Neural progenitor cell (in vitro differentiated cells): ENCODE results near the gene TSSK2. TPM values are rescaled to one million over a fixed set of nuclear protein-coding genes. Genes with fewer than 3 reads are reported as not detected.

Experiments
- DNase-seq: peaks from one replicate; pipeline ENCODE4 v3.0.0-alpha.2; 2016; ENCODE audit warnings: low spot score
- H2AFZ ChIP-seq: fragments of 200-600 bp; sonication (generic); replicated peaks from 2 replicates; pipeline ENCODE4 v1.6.1; 2016; ENCODE audit warnings: antibody characterized with exemption
- H3F3A ChIP-seq: fragments of 200-600 bp; sonication (generic); 2 replicates; pipeline ENCODE4 v1.6.1; 2016; ENCODE audit warnings: antibody characterized with exemption, low read depth
- H3K27ac ChIP-seq: fragments of 200-600 bp; sonication (generic); 2 replicates; pipeline ENCODE4 v1.5.1; 2016; ENCODE audit warnings: mild to moderate bottlenecking
- H3K27me3 ChIP-seq: fragments of 200-600 bp; sonication (generic); 2 replicates; pipeline ENCODE4 v1.6.1; 2016; ENCODE audit warnings: mild to moderate bottlenecking, moderate library complexity
- H3K36me3 ChIP-seq: fragments of 200-600 bp; sonication (generic); 2 replicates; pipeline ENCODE4 v1.5.1; 2016
- H3K4me1 ChIP-seq: fragments of 200-600 bp; sonication (generic); 2 replicates; pipeline ENCODE4 v1.6.1; 2016; ENCODE audit warnings: mixed run types
- H3K4me2 ChIP-seq: fragments of 200-600 bp; sonication (generic); 2 replicates; pipeline ENCODE4 v1.6.1; 2016
- H3K4me3 ChIP-seq: fragments of 200-600 bp; sonication (generic); 2 replicates; pipeline ENCODE4 v1.5.1; 2016
- H3K79me2 ChIP-seq: fragments of 200-600 bp; sonication (generic); 2 replicates; pipeline ENCODE4 v1.6.1; 2016; ENCODE audit warnings: low read depth
- H3K9ac ChIP-seq: fragments of 200-600 bp; sonication (generic); 2 replicates; pipeline ENCODE4 v1.6.1; 2016
- H3K9me3 ChIP-seq: fragments of 200-600 bp; sonication (generic); 2 replicates; pipeline ENCODE4 v1.5.1; 2016; ENCODE audit warnings: low read depth
- H4K20me1 ChIP-seq: fragments of 200-600 bp; sonication (generic); 2 replicates; pipeline ENCODE4 v1.6.1; 2016; ENCODE audit warnings: low read depth
- H3K27ac Mint-ChIP-seq: 3 replicates; pipeline ENCODE4 v1.8.0; 2021; ENCODE audit warnings: mixed read lengths
- H3K27me3 Mint-ChIP-seq: 2 replicates; pipeline ENCODE4 v1.8.0; 2022; ENCODE audit warnings: low read depth, mild to moderate bottlenecking, inconsistent platforms, moderate library complexity, mixed read lengths; ENCODE audit not compliant: insufficient read depth
- H3K36me3 Mint-ChIP-seq: 3 replicates; pipeline ENCODE4 v1.8.0; 2021; ENCODE audit warnings: mixed read lengths
- H3K4me1 Mint-ChIP-seq: 3 replicates; pipeline ENCODE4 v1.8.0; 2021; ENCODE audit warnings: mixed read lengths
- H3K4me3 Mint-ChIP-seq: 3 replicates; pipeline ENCODE4 v1.8.0; 2021; ENCODE audit warnings: mild to moderate bottlenecking, moderate library complexity, mixed read lengths
- H3K9me3 Mint-ChIP-seq: 3 replicates; pipeline ENCODE4 v1.8.0; 2020; ENCODE audit warnings: mixed read lengths
- CTCF ChIP-seq: fragments of 200-600 bp; sonication (generic); IDR thresholded peaks from 2 replicates; pipeline ENCODE4 v1.5.1; 2017; ENCODE audit warnings: antibody characterized with exemption, mild to moderate bottlenecking
- EZH2 ChIP-seq: fragments of 200-600 bp; sonication (generic); IDR thresholded peaks from 2 replicates; pipeline ENCODE4 v1.6.1; 2017; ENCODE audit warnings: antibody characterized with exemption, mild to moderate bottlenecking, moderate library complexity
- EZH2phosphoT487 ChIP-seq: fragments of 200-600 bp; sonication (generic); IDR thresholded peaks from 2 replicates; pipeline ENCODE4 v1.6.1; 2017; ENCODE audit warnings: antibody characterized with exemption
- total RNA-seq: library from RNA; depleted of rRNA; stranded (reverse); fragments of >200 nt; gene quantifications from 2 replicates; pipeline ENCODE4 v1.2.3, GENCODE V29; 2015; ENCODE audit warnings: low replicate concordance

The TSSK2 gene
- total RNA-seq, 1 donor from 2014 or later = not detected

DNA sequence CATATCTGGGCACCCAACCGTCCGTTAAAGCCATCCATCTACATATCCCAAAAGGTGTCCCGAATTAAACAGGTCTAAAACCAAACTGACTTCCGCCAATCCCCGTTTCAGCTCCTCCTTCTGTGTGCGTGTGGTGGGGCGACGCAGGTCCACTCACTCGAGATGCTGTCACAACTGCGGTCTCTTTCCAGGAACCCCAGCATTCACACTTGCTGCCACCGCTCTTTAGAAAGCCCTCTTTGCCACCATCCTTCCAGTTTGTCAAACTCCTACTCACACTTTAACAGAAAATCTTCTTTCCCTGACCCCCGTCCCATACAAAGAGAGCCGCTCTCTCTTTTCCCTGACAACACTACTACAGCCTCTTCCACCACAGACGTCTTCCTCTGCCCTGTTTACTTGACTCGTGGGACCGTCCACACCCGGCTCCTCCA lies 12.9 kb downstream of the TSSK2 start:
- peaks cover 7% of the 10 kb centered on the region for H4K20me1 ChIP-seq

GRCh38 chr22:19146215-19146968 lies 15.3 kb downstream of the TSSK2 start:
- peaks cover 15% of the 10 kb centered on the region for H4K20me1 ChIP-seq
- H3K4me2 ChIP-seq = no peak overlapping the region
- H3K4me1 Mint-ChIP-seq = peaks cover 17% of the 10 kb centered on the region
- no peaks in the 10 kb centered on the region for H3K36me3 ChIP-seq
- peaks cover 6% of the 10 kb centered on the region for H3K36me3 Mint-ChIP-seq
- H3K27me3 ChIP-seq = peaks cover 66% of the 10 kb centered on the region
- H3K27me3 Mint-ChIP-seq = peaks cover 46% of the 10 kb centered on the region
- no peak overlapping the region for H3K4me3 ChIP-seq
- H2AFZ ChIP-seq = no peak overlapping the region
- TF ChIP-seq EZH2phosphoT487 (no peak), CTCF (no peak), EZH2 (no peak)
- H3K27ac Mint-ChIP-seq = peak overlapping the region; percentile 35
- H3K4me3 Mint-ChIP-seq = no peak overlapping the region
- H3K9ac ChIP-seq = no peak overlapping the region
- H3K4me1 ChIP-seq = peaks cover 6% of the 10 kb centered on the region
- no peak for DNase-seq
- H3K79me2 ChIP-seq = peaks cover 12% of the 10 kb centered on the region
- peaks cover 7% of the 10 kb centered on the region for H3K9me3 Mint-ChIP-seq
- H3F3A ChIP-seq = peaks cover 7% of the 10 kb centered on the region
- H3K9me3 ChIP-seq = no peaks in the 10 kb centered on the region
- H3K27ac ChIP-seq = no peak overlapping the region

More for the DNA sequence above, 12.9 kb downstream of the TSSK2 start:
- H3K4me1 ChIP-seq = peaks cover 6% of the 10 kb centered on the region
- no peak for DNase-seq
- no peak for TF ChIP-seq EZH2phosphoT487
- no peak for TF ChIP-seq EZH2
- TF ChIP-seq CTCF = no peak
- H3K4me2 ChIP-seq = peak overlapping the region; percentile 98
- H3K79me2 ChIP-seq = peaks cover 12% of the 10 kb centered on the region
- H3K27ac ChIP-seq = no peak overlapping the region
- Mint-ChIP-seq H3K4me3 (peak overlapping the region; percentile 95), H3K27ac (peak overlapping the region; percentile 23), H3K9me3 (peaks cover 2% of the 10 kb centered on the region), H3K27me3 (peaks cover 33% of the 10 kb centered on the region), H3K4me1 (peaks cover 13% of the 10 kb centered on the region), H3K36me3 (peaks cover 8% of the 10 kb centered on the region)
- H3K36me3 ChIP-seq = no peaks in the 10 kb centered on the region
- H3K4me3 ChIP-seq = peak overlapping the region; percentile 99
- H3K9me3 ChIP-seq = no peaks in the 10 kb centered on the region
- H2AFZ ChIP-seq = peak overlapping the region; percentile 70
- peaks cover 5% of the 10 kb centered on the region for H3F3A ChIP-seq
- H3K27me3 ChIP-seq = peaks cover 42% of the 10 kb centered on the region
- peak overlapping the region; percentile 89 for H3K9ac ChIP-seq

- peaks cover 12% of the 10 kb centered on the region for H3K79me2 ChIP-seq
- Mint-ChIP-seq H3K27me3 (peaks cover 54% of the 10 kb centered on the region), H3K4me1 (peaks cover 17% of the 10 kb centered on the region), H3K4me3 (peak overlapping the region; percentile 68), H3K9me3 (peaks cover 10% of the 10 kb centered on the region), H3K36me3 (peaks cover 6% of the 10 kb centered on the region), H3K27ac (no peak overlapping the region)
- no peak overlapping the region for H2AFZ ChIP-seq
- no peak for TF ChIP-seq EZH2
- no peak for TF ChIP-seq EZH2phosphoT487
- TF ChIP-seq CTCF = no peak
- H4K20me1 ChIP-seq = peaks cover 17% of the 10 kb centered on the region
- DNase-seq = no peak
- peaks cover 6% of the 10 kb centered on the region for H3K4me1 ChIP-seq
- H3K36me3 ChIP-seq = no peaks in the 10 kb centered on the region
- H3K9me3 ChIP-seq = no peaks in the 10 kb centered on the region
- no peak overlapping the region for H3K4me2 ChIP-seq
- no peak overlapping the region for H3K9ac ChIP-seq
- H3F3A ChIP-seq = peaks cover 7% of the 10 kb centered on the region
- H3K27me3 ChIP-seq = peaks cover 75% of the 10 kb centered on the region
- H3K4me3 ChIP-seq = no peak overlapping the region
- H3K27ac ChIP-seq = no peak overlapping the region
These were observed 16.2 kb downstream of the TSSK2 start for GRCh38 chr22:19147195-19147780.
